ENCODE measurements around the gene TRIM50. TPM values are rescaled to one million over a fixed set of nuclear protein-coding genes. Genes with fewer than 3 reads are reported as not detected.
"Not testable (repeated sequence)": the region's sequence is repeated elsewhere in the genome, so short reads cannot be mapped to it uniquely, and the experiment has no call there.

TRIM50 gene
- under 1 TPM; 0.20 to 0.43 (median 0.32) TPM for polyA plus RNA-seq (ENCODE audit: insufficient read length in 4 of 4)

DNA sequence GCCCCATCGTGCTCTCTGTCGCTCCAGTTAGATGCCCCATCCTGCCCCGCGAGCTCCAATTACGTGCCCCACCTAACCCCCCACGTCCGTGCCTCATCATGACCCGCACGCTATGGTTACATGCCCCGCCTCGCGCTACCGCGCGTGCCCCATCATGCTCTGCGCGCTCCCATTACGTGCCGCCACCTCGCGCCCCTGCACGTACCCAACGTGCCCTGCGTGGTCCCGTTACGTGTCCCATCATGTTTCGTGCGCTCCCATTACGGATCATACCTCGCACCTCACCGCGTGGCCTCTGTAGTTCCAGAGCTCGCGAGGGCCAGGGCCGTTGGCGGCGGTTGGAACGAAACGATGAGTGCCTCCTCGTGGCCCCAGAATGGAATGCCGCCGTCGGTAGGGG lies at the start of gene TRIM50, which contains the start of gene FKBP6:
TRIM50 (minus strand) TSS at position 161 of the 400 bp plus-strand sequence. CDS start 3,295 bp downstream, outside the sequence.
FKBP6 (plus strand) TSS at position 240 of the 400 bp plus-strand sequence. CDS start 268 bp downstream, outside the sequence.
- DNase-seq (ENCODE audit: low read depth in 4 of 4, low spot score in 2 of 4), result not testable (repeated sequence)

DNA sequence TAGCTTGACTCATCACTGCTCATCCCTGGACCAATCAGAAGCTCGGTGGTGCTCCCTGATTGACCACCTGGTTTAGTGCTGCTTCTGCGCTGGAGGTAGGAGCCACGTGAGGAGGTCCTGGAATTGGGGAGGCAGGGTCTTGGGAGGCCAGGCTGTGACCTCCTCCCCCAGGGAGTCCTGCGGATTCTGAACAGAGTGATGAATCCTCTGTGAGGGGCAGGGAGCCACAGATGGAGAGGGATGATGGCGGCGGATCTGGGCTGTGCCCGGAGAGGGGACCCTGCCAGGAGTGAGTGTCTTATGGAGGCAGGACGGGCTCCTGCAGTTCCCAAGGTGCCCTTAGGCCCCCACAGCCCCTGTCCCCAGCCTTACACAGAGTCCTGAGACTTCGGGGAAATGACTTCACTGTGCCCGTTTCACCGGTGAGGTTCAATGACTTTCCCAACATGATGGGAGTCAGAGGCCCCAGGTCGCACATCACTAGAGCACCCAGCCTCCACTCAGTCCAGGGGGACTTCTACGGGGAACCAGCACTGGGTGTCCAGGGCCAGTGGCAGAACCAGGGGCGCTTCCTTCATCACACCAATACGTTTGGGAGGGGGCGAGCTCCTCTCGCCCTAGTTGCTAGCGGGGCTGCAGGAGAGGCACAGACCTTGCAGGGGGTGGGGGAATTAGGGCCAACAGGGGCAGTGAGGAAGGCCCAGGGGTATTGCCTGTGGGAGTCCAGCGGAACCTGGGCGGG lies 49.0 kb upstream of the TRIM50 start:
- no peak for DNase-seq (ENCODE audit: low read depth in 4 of 4, low spot score in 2 of 4)

DNA sequence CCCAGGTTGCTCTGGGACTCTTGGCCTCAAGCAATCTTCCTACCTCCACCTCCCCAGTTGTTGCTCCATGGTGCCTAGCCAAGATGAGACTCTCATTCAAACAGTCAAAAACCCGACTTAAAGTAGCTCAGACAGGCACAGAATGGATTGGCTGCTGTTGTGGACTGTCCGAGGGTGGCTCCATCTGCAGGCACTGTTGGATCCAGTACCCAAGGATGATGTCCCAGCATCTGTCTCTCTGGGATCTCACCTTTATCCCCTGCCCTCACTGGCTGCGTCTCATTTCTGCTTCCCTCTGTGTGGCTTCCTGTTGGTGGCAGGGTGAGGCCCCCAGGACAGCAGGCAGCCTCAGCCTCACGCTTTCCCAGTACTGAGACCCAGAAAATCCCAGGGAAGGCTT lies 48.4 kb upstream of the TRIM50 start:
- DNase-seq (ENCODE audit: low read depth in 4 of 4, low spot score in 2 of 4), result not testable (repeated sequence)

DNA sequence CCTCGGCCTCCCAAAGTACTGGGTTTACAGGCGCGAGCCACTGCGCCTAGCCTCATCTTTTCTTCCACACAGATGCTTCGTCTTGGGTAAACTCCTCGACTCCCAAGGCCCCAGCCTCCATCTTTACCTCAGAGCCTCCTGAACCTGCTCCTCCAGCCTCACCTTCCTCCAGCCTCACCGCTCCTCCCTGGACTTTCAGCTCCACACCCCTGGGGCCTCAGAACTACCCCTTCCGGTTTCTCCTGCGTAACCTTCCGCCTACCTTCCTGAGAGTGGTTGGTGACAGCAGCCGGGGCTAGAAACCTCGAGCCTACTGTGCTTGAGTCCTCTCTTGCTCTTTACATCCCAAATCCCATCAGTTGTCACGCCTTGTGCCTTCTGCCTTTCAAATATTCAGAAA lies 45.9 kb upstream of the TRIM50 start:
- DNase-seq (ENCODE audit: low read depth in 4 of 4, low spot score in 2 of 4), result no peak

DNA sequence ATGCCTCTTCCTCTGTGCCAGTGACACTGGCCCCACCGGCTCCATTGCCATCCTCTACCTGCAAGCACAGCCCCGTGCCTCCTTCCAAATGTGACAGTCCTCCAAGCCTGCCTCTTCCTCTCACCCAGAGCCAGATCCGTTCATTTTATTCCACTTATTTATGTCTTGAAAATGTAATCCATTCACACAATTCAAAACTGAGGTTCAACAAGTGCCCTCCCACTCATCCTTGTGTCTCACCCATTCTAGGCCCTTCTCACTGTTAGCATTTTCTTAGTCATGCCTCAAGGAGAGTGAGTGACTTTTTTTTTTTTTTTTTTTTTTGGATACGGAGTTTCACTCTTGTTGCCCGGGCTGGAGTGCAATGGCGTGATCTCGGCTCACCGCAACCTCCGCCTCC lies 41.7 kb upstream of the TRIM50 start:
- no peak for DNase-seq (ENCODE audit: low read depth in 4 of 4, low spot score in 2 of 4)

DNA sequence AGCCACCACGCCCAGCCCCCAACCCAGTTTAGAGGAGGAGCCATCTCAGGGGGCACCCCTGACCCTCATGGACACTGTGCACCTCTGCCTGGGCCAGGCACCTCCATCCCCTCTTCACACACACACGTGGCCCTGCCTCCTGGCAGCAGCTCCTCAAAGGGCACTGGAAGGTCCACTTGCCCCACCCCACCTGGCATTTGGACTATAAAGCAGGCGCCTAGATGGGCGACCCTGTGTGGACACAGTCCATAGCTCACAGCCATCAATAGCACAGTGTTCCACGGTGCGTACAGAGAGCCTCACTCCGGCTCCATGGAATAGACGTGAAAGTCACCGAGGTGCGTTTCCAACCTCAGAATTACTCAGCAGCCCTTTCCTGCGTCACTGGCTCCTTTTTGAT lies 41.1 kb upstream of the TRIM50 start:
- DNase-seq (ENCODE audit: low read depth in 4 of 4, low spot score in 2 of 4), result no peak

DNA sequence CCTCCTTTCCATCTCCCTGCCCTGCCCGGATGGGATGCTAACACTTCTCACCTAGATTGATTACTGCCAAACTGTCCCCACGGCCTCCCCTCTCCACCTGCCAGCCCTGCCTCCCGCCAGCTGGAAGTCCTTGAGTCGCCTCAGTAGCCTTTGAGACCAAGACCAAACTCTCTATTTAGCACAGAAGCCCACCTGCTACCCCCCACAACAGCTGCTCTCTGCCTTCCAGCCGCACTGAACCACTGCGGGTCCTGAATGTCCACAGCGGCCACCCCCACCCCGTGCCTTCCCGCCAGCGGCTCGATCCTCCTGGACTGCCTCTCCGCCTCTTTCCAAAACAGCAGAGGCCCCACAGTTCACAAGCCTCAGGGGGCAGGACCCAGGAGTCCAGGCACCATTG lies 39.1 kb upstream of the TRIM50 start:
- DNase-seq (ENCODE audit: low read depth in 4 of 4, low spot score in 2 of 4), result no peak

DNA sequence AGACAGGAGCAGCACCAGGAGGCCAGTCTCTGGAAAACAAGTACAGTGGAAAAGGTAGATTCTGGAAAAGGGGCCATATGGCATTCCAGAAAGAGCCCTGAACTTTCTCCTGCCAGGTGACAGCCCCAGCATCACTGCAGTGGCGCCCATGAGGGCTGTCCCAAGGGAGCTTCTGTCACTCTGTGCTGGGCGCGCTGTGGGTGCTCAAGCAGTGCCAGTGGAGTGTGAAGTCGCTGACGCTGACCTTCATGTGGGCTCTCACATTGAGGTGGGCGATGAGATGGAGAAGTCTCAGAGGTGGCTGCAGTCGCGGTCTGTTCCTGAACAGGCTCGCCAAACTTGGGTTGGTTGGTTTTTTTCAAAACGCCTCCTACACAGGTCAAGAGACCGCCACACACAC lies 38.2 kb upstream of the TRIM50 start:
- no peak for DNase-seq (ENCODE audit: low read depth in 4 of 4, low spot score in 2 of 4)

DNA sequence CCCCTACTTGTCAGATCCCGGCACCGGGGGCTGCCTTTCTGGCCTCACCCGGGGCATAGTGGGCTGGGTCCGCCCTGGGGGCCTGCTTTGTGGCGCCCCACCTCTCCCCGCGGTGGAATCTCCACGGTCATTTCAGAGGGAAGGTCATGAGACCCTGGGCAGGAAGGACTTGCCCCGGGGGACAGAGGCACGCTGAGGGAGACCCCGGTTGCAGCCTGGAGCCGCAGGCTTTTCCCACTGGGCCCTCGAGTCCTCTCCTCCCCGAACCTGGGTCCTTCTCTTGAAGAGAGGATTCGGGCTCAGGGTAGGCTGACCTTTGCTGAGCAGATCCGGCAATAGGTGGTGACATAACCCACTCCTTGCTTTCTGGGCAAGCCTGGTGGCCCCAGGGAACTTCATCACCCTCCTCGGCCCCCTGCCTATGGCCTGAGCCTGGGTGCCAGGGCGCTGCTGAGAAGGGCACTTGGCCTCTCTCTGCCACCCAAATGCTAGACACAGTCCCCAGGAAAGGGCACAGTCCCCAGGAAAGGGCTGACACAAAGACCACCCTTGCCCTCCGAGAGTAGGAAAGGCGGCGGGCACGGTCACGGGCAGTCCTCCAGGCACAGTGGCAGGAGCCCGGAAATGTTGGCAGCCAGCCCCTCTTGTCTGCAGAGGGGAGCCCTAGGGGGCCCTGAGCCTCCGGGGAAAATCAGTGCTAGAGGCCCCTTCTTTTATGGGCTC lies 36.3 kb upstream of the TRIM50 start:
- DNase-seq (ENCODE audit: low read depth in 4 of 4, low spot score in 2 of 4), result no peak

DNA sequence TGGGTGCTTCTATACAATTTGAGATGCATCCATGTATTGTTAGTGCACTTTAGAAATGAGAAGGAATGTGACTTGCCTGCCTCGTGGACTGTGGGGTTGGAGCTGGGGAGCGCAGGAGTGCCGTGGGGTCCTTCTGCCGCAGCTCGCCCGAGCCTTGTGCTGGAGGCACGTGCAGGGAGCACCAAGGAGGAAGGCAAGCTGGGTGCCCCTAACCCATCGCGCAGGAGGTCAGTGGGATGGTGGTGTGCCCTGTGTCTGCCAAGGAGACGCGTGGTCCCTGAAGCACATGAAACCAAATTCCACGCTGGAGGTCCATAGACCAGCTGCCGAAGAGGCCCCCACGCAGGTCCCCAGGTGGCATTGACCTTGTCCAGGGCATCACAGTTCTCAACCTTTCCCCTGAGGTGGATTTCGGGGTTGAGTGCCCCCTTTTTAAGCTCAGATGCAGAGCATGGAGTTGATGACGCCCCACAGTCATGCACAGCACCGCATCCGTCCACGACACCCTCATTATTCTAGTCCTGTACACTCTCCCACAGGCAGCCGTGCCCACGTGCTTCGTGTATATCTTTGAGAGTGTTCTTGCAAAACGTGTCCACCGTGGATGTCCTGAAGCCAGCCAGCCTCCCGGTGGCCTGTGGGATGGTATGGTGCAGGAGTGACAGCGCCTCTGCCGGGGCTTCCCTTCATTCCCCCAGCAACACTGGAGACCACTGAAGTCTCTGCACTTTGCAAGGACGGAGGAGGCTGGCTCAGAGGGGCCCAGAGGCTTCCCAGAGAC lies 35.5 kb upstream of the TRIM50 start:
- DNase-seq (ENCODE audit: low read depth in 4 of 4, low spot score in 2 of 4), result no peak

DNA sequence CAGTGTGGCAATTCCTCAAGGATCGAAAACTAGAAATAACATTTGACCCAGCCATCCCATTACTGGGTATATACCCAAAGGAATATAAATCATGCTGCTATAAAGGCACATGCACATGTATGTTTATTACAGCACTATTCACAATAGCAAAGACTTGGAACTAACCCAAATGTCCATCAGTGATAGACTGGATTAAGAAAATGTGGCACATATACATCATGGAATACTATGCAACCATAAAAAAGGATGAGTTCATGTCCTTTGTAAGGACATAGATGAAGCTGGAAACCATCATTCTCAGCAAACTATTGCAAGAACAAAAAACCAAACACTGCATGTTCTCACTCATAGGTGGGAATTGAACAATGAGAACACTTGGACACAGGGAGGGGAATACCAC lies 32.7 kb upstream of the TRIM50 start:
- not testable (repeated sequence) for DNase-seq (ENCODE audit: low read depth in 4 of 4, low spot score in 2 of 4)

DNA sequence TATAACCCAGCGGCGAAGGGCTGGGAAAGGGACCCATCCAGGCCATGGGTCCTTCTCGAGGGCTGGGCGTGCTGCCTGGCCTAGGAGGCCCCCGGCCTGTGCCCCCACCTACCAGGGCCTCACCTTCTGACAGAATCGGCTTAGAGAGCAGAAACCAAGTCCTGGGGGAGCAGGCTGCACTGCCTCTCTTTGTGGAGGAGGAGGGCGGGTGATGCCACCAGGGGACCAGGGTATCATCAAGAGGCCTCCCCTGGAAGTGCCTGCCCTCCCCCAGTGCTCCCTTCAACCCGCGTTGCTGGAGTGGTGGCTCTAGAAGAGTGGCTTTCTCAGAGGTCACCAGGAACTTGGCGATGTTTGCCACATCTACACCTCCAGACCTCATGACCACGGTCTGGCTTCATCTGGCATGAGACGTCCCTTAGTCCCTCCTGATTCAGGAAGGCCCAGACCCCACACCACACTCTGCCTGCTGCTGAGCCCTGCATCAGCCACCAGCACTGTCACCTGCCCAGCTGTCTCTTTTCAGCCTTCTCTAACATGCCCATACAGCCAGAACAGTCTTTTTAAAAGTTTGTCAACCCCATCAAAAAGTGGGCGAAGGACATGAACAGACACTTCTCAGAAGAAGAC lies 32.0 kb upstream of the TRIM50 start:
- no peak for DNase-seq (ENCODE audit: low read depth in 4 of 4, low spot score in 2 of 4)

DNA sequence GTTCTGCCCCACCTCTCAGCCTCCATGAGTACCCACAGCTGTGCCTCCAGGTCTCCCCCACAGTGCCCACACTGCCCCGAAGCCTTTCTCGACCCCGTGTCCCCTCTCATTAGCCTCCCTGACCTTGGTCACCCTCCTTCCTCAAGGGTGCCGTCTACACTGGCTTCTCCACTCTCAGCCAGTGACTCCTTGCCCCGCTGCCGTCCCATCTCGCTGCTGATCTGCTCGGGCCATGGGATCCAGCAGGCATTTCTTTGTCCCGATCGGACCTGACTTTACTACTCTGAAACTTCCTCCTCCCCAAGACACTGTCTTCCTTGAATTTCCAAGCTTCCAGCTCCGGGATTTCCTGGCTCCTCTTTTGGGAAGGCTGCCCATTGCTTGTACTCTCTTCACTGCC lies 31.4 kb upstream of the TRIM50 start:
- no peak for DNase-seq (ENCODE audit: low read depth in 4 of 4, low spot score in 2 of 4)

DNA sequence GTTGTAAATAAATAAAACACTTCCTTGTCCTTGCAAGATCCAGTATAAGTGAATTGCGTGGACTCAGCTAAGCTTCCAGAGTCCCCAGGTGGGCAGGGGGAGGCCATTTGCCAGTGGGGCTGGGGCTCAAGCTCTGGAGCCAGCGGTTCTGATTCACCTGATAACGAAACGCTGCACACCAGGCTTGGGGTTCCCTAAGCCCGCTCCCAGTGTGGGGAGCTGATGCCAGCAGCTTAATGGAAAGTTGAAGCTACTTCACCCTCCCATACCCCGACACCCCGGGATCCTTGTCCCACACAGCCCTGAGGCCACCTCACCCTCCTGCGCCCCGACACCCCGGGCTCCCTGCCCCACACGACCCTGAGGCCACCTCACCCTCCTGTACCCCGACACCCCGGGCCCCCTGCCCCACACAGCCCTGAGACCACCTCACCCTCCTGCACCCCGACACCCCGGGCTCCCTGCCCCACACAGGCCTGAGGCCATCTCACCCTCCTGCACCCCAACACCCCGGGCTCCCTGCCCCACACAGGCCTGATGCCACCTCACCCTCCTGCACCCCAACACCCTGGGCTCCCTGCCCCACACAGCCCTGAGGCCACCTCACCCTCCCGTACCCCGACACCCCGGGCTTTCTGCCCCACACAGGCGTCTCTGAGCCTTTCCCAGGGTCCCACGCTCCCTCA lies 30.9 kb upstream of the TRIM50 start:
- DNase-seq (ENCODE audit: low read depth in 4 of 4, low spot score in 2 of 4), result no peak

DNA sequence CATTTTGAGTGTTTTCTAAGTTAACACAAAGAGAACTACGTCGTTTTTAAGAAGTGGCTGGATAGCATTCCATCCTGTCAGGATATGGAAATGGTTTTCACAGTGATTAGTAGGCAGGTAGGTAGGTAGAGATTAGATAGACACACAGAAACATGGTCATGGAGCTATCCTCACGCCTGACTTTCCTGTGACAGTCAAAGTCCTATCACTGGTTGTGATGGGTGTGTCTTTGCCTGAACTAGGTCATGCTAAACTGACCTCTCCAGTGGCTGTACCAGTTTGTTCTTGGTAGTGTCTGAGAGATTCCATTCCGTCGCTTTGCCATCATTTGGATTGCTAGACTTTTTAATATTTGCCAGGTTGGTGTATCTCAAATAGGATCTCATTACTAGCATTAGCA lies 28.3 kb upstream of the TRIM50 start:
- no peak for DNase-seq (ENCODE audit: low read depth in 4 of 4, low spot score in 2 of 4)

DNA sequence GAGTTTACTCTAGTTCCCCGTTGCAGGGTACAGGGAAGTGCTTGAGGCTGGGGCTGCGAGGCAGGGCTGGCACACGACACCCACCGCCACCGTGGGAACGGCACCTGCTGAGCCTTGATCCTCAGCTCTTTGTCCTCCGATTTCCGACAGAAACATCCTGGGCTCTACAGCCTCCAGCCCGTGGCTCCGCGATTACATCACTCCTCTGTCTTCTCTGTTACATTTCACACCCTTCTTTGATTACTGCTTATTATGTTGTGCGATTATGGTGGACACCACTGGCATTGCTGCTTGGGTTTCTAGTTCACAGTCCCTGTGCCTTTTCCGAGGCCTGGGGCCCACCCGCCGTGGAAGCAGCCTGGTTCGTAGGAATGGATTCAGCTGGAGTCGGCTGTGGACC lies 26.9 kb upstream of the TRIM50 start:
- DNase-seq (ENCODE audit: low read depth in 4 of 4, low spot score in 2 of 4), result no peak

DNA sequence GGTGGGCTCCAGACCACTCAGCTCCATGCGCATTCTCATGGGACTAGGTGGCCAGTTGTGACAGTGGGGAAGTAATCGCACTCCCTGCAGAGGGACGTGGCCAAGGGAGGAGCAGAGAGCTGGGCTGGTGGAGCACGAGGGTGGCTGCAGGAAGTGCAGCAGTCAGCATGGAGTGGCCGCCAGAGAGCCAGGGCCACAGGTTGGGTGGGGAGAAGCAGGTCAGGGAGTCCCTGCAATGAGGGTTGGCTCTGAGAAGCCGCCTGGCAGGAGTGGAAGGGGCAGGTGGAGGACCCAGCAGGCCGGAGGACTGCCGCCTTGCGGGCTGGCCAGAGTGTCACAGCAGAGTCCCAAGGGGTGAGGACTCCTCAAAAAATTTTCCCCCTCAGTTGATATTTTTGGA lies 26.3 kb upstream of the TRIM50 start:
- DNase-seq (ENCODE audit: low read depth in 4 of 4, low spot score in 2 of 4), result no peak

DNA sequence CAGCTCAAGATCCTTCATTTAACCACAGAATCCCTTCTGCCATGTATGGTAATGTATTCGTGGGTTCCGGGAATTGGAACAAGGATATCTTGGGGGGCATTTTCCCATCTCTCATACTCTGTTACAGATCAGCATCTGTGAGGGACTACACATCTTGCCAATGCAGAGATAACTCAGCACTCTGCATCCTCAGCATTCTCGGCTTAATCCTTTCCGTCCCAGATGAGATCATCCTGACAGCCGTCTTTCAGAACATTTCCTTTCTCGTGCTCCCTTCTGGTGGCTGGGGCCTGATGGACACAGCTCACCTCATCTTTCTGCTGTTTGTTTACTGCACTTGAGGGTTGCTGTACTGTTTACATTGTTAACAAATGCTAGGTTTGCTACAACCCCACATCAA lies 25.4 kb upstream of the TRIM50 start:
- no peak for DNase-seq (ENCODE audit: low read depth in 4 of 4, low spot score in 2 of 4)

DNA sequence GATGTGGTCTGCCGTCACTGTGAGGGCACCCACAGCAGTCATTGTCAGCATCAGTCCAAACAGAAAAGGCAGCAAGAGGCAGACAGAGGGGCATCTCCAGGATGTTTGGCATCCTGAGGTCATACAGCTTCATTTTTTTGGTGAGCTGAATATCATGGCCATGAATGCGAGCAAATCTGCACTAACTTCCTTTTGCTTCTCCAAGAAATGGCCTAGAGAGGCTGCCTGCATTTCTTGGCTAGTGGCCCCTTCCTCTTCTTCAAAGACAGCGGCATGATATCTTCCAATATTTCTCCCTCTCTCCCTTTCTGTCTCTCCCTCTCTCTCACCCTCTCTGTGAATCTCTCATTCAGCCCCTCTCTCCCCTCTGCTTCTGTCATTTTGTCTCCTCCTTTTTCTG lies 24.9 kb upstream of the TRIM50 start:
- no peak for DNase-seq (ENCODE audit: low read depth in 4 of 4, low spot score in 2 of 4)

DNA sequence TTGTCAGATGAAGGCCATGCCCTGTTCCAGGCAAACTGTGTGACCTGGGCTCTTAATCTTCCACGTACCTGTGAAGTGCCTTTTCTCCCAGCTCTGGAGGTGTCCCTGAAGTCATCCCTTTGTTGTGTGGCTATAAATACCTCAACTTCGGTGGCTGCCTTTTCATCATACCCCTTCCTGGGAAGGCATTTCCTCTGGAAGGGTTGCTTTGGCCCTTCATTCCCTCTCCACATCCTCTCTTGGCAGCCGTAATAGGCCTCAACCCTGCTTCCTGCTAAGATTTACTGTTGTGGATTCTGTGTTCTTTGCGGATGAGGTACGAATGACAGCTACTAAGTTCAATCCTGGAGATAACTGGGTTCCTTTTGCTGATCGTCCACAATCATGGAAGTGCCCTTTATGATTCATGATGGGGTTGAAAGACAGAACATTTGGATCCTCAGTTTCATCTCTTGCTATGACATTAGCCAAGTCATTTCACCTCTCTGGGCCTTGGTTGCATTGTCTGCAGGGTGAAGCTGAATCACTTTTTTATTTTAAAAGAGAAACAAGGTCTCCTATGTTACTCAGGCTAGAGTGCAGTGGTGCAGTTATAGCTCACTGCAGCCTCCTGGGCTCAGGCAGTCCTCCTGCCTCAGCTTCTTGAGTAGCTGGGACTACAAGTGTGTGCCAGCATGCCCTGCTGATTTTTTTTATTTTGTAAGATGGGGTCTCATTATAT lies 23.7 kb upstream of the TRIM50 start:
- no peak for DNase-seq (ENCODE audit: low read depth in 4 of 4, low spot score in 2 of 4)

Measured in left renal cortex interstitium (tissue), 4 donors.